Activated CD4-positive, alpha-beta T cell treated with anti-CD3 and anti-CD28 coated beads, Interleukin-2, amount 50 U/mL, for 16 hours (primary cell): Measurements from ENCODE around the gene BTBD6.

Source experiments
- DNase-seq: peaks from one replicate; pipeline ENCODE4 v3.0.0-alpha.2; 2020

BTBD6 gene

DNA sequence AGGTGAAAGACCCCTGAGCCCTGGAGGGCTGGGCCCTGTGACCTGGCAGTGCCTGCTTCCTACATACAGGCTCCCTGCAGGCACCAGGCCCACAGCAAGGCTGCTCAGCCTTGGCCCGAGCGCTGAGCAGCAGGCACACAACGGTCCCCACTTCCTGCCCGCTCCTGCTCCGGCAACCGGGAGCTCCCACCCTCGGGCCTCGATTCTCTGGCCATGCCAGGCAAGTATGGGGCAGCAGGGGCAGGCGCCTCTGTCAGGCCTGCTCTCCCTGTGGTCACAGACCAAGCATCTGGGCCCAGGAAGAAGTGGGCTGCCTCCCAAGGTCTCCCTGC lies 36.6 kb upstream of the BTBD6 start:
- DNase-seq: no peak

DNA sequence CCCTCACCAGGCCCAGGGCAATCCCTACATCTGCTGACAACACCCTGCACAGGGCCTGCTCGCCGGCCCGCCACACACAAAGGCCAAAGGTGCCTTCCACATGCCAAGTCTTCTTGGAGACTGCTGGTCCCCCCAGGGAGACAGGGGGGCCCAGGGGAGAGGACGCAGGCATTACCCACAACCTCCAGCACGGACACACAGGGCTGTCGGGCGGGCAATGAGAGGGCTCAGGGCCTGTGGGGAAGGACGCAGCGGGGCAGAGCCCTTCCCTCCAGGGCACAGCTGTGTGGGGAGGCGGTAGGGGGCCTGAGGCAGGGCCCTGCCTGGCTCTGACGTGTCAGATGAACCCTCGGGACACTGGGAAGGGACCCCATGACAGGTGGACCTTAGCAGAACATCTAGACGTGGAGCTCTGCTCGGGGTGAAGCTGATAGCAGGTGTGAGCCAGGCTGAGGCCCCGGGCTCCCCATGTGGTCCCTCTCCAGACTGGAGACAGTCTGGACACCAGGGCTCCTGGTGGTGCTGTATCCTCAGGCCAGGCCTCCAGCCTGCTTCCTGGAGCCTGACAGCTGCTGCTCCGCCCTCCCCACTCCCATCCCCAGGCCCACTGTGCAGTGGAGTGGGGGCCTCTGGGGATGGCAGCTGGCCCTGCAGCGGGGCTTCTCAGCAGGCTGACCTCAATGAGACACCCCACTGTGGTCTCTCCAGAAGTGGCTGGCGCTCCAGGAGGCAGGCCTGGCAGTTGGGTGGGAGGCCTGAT lies 35.6 kb upstream of the BTBD6 start:
- DNase-seq: no peak

- no peak for DNase-seq
These were observed 35.0 kb upstream of the BTBD6 start for GRCh38 chr14:105213361-105213760.

DNA sequence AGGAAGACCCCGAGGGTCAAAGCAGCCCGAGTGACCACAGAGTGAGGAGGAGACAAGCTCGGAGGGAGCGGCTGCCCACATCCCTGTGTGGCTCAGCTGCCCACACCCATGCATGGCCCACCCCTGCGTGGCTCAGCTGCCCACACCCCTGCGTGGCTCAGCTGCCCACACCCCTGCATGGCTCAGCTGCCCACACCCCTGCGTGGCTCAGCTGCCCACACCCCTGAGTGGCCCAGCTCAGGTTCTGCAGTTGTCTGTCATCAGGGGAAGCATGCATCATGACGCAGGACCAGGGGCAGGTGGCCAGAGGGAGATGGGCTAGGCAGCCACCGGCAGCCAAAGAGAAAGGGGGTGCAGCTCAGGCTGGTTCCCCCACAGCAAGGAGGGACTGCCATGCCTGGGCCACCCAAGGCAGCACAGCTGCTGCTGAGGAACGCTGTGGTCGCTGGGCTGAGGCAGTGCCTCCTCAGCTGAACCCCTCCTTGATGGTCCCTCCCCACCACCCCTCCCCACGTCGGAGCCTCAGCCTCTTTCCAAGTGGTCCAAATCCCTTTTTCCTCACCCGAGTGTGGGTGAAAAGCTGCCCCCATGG lies 33.9 kb upstream of the BTBD6 start:
- no peak for DNase-seq

GRCh38 chr14:105215602-105216001 lies 32.7 kb upstream of the BTBD6 start:
- DNase-seq: no peak

GRCh38 chr14:105216490-105217247 lies 31.7 kb upstream of the BTBD6 start:
- no peak for DNase-seq

DNA sequence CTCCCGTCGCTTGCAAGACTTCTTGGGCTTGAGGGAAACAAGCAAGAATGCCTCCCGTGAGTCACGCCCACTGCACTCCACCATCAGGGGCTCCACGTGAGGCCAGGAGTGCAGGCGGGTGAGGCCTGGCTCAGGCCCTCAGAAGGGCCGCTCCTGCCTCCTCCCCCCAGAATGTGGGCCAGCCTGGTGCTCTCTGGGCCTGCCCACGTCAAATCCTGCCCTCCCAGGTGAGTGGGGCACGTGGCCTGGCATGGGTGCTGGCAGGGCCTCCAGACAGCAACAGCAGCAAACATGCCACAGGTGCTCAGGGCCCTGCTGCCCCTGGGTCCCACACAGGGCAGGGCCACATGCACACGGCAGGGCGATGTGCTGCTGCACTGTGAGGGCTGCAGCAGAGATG lies 30.6 kb upstream of the BTBD6 start:
- no peak for DNase-seq

DNA sequence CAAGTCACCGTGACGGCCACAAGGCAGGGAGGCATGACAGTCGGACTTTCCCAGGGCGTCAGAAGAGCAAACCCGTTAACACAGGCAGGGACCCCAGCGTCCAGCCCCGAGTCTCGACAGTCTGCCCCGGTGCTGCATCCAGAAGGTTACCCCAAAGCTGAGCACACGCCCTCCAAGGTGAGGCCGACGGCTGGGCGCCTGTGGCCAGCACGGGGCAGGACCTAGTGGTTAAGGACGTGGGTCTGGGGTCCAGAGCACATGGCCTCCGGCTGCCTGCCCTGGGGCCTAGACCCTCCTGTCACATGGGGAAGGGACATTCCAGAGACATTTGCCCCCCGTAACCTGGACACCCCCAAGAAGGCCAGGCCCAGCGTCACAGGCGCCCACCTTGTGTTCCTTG lies 29.7 kb upstream of the BTBD6 start:
- no peak for DNase-seq

DNA sequence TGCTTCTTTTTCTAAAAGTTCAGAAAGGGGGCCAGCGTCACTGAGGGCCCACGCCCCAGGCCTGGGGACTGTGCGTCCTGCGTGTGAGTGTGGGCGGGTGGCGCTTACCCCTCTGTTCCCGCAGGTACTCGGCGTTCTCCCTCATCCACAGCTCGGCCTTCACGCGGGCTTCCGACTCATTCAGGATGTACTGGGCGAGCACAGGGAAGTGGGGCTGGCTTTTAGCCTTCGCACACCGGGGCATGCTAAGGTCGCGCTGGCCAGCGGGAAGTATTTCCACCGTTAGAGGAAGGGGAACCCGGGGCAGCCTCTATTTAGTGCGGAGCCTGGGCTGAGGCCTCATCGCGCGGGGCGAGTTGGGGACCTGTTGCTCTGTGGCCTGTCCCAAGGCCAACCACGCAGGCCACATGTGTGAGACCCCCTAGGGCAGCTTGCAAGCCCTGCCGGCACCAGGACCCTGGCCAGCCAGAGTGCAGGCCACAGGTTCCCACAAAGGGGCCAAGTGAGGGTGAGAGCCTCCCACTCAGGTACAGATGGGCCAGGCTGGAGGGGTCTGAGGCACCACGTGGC lies 29.2 kb upstream of the BTBD6 start:
- no peak for DNase-seq

GRCh38 chr14:105219753-105220152 lies 28.6 kb upstream of the BTBD6 start:
- DNase-seq: no peak

DNA sequence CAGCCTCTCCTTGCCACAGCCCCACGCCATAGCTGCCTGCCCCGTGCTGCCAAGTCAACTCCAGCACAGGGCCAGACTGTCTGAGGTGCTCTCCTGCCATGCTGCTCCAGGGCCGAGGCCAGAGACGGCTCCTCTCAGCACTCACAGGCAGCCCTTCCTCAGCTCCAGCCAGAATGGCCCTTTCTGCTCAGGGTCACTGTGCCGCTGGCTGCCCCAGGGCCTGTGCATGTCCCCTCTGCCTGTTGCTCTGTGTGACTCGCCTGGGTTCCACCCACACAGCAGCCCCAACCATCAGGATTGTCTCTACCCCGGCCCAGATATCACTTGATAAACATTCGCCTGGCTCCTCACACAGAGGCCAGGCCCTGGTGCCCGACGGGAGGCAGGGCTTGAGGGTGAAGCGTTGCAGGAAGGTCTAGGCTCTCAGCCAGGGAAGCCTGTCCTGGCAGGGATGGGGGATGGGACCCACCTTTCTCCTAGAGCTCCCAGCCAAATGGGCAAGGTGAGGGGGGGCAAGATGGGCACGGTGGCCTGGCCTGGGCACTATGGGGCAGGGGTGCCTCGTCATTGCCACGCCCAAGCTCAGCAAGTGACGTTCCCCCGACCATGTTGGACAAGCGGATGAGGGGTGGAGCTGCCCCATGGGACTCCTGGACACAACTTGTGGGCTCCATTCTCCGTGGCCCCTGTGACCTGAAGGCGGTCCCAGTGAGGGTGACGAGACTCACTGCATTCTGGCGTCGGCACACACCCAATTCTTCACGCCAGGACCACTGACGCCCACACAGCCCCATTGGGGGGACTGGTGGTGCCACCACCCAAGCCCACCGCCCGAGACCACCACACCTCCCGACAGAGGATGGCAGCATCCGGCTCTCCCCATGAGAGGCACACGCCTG lies 27.4 kb upstream of the BTBD6 start:
- DNase-seq: no peak

- DNase-seq: no peak
These were observed 26.6 kb upstream of the BTBD6 start for GRCh38 chr14:105221598-105222178.

- no peak for DNase-seq
These were observed 25.1 kb upstream of the BTBD6 start for GRCh38 chr14:105223260-105223659.

- DNase-seq: no peak
These were observed 24.4 kb upstream of the BTBD6 start for GRCh38 chr14:105223770-105224544.

DNA sequence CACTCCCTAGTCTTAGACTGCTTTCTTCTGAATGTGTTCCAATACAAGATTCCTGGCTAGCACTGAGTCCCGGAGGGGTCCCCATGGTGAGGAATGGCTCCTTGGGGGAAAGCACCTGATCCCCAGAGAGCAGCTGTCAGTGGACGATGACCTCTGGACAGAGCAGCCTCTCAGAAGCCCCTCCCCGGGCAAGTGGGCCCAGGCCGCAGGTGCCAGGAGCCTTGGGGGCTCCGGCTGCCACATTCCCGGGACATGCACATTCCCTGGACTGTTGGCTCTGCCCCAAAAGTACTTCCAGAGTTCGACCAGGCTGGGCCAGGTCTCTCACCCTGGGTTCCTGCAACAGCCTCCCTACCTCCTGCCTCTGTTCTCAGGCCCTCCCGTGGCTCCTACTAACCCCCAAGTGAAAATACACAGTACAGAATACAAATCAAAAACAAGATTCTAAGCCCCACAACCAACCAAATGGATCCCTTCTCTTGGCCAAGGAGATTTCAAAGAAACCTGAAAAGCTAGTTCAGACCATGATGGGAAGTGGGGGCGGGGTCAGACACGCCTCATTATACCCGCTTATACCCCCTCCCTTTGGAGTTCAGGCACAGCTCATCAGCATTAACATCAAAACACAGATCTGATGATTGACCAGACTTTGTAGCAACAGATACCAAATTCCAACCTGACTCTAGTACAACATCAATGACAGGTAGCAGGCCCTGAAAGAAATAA lies 23.3 kb upstream of the BTBD6 start:
- DNase-seq: no peak

DNA sequence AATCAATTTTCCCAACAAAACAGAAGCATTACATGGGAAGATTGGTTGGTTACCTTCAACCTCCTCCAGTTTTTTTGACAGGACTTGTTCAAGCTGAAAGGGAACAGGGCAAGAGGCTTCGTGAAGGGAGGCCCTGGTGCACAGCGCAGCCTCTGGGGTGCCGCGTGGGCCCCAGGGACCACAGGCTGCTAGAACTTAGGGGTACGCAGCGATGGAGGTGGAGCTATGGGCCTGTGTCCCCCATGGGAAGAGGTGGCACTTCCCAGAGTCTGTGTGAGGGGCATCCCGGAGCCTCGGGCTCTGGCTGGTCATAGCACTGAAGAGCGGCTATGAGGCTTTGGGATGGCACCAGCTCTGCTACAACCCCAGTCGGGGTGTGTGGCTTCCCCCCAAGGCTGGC lies 22.1 kb upstream of the BTBD6 start:
- no peak for DNase-seq

- no peak for DNase-seq
These were observed 21.0 kb upstream of the BTBD6 start for GRCh38 chr14:105227346-105227745.

DNA sequence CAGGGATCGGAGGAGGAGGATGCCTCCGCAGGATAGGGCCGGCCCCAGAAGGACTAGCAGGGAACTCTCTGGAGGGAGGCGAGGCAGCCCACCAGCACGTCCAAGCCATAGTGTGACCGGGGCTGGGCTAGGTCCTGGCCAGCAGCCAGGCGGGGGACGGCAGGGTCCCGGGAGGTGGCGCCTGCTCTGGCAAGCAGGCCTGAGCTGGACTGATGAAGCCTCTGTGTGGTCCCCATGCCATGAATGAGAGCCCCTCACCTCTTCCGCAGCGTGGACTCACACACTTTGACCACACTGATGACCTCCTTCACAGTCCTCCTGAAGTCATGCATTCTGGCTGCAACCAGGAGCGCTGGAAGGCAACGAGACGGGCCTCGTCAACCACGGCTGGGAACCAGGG lies 19.8 kb upstream of the BTBD6 start:
- no peak for DNase-seq

DNA sequence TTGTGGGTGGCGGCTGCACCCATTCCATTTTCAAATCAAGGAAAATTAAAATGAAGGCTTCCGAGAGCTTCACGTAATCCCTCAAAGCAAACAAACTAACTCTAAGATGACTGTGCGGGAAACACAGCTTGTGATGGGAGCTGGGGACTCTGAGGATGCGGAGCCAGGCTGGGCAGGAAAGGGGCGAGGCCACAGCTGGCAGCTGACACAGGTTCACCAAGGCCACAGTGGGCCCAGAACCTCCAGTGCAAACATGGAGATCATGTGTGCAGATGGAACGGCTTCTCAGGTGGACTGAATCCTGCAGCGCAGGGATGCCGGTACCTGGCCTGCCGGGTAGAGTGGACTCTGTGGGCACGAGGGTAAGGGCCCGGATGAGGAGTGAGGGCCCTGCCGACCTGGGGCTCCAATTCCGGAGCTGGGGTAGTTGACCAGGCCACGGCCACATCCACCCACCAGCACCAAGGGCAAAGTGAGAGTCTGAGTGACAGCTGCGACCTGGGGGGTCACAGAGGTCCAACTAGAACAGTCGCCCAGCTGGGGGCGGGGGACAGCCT lies 19.2 kb upstream of the BTBD6 start:
- DNase-seq: no peak

- DNase-seq: no peak
These were observed 7.3 kb upstream of the BTBD6 start for GRCh38 chr14:105240811-105241576.
